SK-N-SH treated with all-trans-retinoic acid at 6 μM for 48 hours (cell line): Measurements from ENCODE around the gene SPR.

Source experiments
- CSDC2 ChIP-seq: fragments of 250-450 bp; sonication (Bioruptor Pico); IDR thresholded peaks from 2 replicates; pipeline ENCODE4 v1.5.0; 2020; ENCODE audit warnings: mild to moderate bottlenecking, moderate library complexity
- ISL1 ChIP-seq: fragments of 250-450 bp; sonication (Bioruptor Pico); IDR thresholded peaks from 2 replicates; pipeline ENCODE4 v2.1.2; 2022; ENCODE audit warnings: mild to moderate bottlenecking, moderate library complexity
- SNAI2 ChIP-seq: fragments of 250-450 bp; sonication (Bioruptor Pico); IDR thresholded peaks from 2 replicates; pipeline ENCODE4 v1.5.0; 2020; ENCODE audit warnings: mild to moderate bottlenecking, moderate library complexity
- TOX ChIP-seq: fragments of 250-450 bp; sonication (Bioruptor Pico); IDR thresholded peaks from 2 replicates; pipeline ENCODE4 v1.8.0; 2021; ENCODE audit warnings: mild to moderate bottlenecking, moderate library complexity, borderline replicate concordance
- ZFP3 ChIP-seq: fragments of 250-450 bp; sonication (Bioruptor Pico); IDR thresholded peaks from 2 replicates; pipeline ENCODE4 v1.5.0; 2020; ENCODE audit warnings: mild to moderate bottlenecking, moderate library complexity
- ZFP30 ChIP-seq: fragments of 450-650 bp; formaldehyde crosslinking; IDR thresholded peaks from 2 replicates; pipeline ENCODE4 v1.5.0; 2022; ENCODE audit warnings: mild to moderate bottlenecking, moderate library complexity
- TF ChIP-seq, protein P1 (sequence below): fragments of 250-450 bp; sonication (Bioruptor Pico); IDR thresholded peaks from 2 replicates; pipeline ENCODE4 v1.5.1; 2020; ENCODE audit warnings: low read depth, mild to moderate bottlenecking, moderate library complexity
- TF ChIP-seq, protein P2 (sequence below): fragments of 250-450 bp; sonication (Bioruptor Pico); IDR thresholded peaks from 2 replicates; pipeline ENCODE4 v1.8.0; 2020; ENCODE audit warnings: mild to moderate bottlenecking, moderate library complexity, borderline replicate concordance

DNA sequence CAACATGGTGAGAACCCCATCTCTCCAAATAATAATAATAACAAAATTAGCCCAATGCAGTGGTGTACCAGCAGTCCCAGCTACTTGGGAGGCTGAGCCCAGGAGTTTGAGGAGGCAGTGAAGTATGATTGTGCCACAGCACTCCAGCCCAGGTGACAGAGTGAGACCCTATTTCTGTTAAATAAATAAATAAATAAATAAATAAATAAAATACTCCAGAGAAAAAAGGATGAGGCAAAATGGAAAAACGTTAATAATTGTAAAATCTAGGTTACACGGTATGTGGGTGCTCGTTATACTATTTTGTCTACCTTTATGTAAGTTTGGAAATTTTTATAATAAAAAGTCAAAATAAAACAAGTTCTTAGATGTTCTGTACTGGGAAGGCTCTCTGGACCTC lies 21.5 kb downstream of the SPR start:
- TF ChIP-seq, protein P1, sequence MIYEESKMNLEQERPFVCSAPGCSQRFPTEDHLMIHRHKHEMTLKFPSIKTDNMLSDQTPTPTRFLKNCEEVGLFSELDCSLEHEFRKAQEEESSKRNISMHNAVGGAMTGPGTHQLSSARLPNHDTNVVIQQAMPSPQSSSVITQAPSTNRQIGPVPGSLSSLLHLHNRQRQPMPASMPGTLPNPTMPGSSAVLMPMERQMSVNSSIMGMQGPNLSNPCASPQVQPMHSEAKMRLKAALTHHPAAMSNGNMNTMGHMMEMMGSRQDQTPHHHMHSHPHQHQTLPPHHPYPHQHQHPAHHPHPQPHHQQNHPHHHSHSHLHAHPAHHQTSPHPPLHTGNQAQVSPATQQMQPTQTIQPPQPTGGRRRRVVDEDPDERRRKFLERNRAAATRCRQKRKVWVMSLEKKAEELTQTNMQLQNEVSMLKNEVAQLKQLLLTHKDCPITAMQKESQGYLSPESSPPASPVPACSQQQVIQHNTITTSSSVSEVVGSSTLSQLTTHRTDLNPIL (CRISPR knock-in tag), result no peak
- TF ChIP-seq ZFP3 (CRISPR knock-in tag) (no peak), CSDC2 (CRISPR knock-in tag) (no peak), SNAI2 (CRISPR knock-in tag) (no peak), ZFP30 (CRISPR knock-in tag) (no peak), TOX (CRISPR knock-in tag) (no peak), ISL1 (CRISPR knock-in tag) (no peak)
- TF ChIP-seq, protein P2, sequence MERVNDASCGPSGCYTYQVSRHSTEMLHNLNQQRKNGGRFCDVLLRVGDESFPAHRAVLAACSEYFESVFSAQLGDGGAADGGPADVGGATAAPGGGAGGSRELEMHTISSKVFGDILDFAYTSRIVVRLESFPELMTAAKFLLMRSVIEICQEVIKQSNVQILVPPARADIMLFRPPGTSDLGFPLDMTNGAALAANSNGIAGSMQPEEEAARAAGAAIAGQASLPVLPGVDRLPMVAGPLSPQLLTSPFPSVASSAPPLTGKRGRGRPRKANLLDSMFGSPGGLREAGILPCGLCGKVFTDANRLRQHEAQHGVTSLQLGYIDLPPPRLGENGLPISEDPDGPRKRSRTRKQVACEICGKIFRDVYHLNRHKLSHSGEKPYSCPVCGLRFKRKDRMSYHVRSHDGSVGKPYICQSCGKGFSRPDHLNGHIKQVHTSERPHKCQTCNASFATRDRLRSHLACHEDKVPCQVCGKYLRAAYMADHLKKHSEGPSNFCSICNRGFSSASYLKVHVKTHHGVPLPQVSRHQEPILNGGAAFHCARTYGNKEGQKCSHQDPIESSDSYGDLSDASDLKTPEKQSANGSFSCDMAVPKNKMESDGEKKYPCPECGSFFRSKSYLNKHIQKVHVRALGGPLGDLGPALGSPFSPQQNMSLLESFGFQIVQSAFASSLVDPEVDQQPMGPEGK (CRISPR knock-in tag), result no peak
